Colonic mucosa (tissue), 4 donors: Measurements from ENCODE around the gene MAG. TPM values are rescaled to one million over a fixed set of nuclear protein-coding genes. Genes with fewer than 3 reads are reported as not detected.

Source experiments
- DNase-seq: peaks from one replicate; pipeline ENCODE4 v3.0.0-alpha.2; 2020
- H3K27ac ChIP-seq: fragments of 200-600 bp; one replicate; pipeline ENCODE4 v1.8.0; 2021
- H3K27me3 ChIP-seq: fragments of 200-600 bp; one replicate; pipeline ENCODE4 v1.8.0; 2021
- H3K36me3 ChIP-seq: fragments of 200-600 bp; one replicate; pipeline ENCODE4 v1.8.0; 2021
- H3K4me1 ChIP-seq: fragments of 200-600 bp; one replicate; pipeline ENCODE4 v1.8.0; 2021; ENCODE audit warnings: mild to moderate bottlenecking
- H3K4me3 ChIP-seq: fragments of 200-600 bp; one replicate; pipeline ENCODE4 v1.8.0; 2021
- H3K9ac ChIP-seq, 2 donors: one replicate each; pipeline ENCODE4 v1.7.0; 2013; ENCODE audit warnings: control low read depth in 2 of 2, low read depth in 2 of 2, low read length in 2 of 2
- H3K9me3 ChIP-seq: fragments of 200-600 bp; one replicate; pipeline ENCODE4 v1.8.0; 2021
- intact Hi-C: fragments of 100-400 bp; cut with DNase I; formaldehyde crosslinking; loops from one replicate; pipeline ENCODE4 v1.14.1; 2022
- total RNA-seq, 2 donors: library from RNA; stranded (reverse); fragmentation: NEBNext Ultra II Directional in 1 of 2; extraction: Animal tissue kit (Norgen Biotek cat#: 25700) in 1 of 2; gene quantifications; one replicate each; pipeline ENCODE4 v1.2.1, GENCODE V29; 2021
- TF ChIP-seq, protein P1 (sequence below): fragments of 200-600 bp; IDR thresholded peaks from one replicate; pipeline ENCODE4 v1.8.0; 2022; ENCODE audit warnings: antibody characterized with exemption, mild to moderate bottlenecking
- donor health status: healthy.
- donor health status: DM: no; HTN: no; CAD: no.
- donor health status: DM: no; HTN: no; CAD: no.

Gene MAG, protein sequence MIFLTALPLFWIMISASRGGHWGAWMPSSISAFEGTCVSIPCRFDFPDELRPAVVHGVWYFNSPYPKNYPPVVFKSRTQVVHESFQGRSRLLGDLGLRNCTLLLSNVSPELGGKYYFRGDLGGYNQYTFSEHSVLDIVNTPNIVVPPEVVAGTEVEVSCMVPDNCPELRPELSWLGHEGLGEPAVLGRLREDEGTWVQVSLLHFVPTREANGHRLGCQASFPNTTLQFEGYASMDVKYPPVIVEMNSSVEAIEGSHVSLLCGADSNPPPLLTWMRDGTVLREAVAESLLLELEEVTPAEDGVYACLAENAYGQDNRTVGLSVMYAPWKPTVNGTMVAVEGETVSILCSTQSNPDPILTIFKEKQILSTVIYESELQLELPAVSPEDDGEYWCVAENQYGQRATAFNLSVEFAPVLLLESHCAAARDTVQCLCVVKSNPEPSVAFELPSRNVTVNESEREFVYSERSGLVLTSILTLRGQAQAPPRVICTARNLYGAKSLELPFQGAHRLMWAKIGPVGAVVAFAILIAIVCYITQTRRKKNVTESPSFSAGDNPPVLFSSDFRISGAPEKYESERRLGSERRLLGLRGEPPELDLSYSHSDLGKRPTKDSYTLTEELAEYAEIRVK
- total RNA-seq = not detected

DNA sequence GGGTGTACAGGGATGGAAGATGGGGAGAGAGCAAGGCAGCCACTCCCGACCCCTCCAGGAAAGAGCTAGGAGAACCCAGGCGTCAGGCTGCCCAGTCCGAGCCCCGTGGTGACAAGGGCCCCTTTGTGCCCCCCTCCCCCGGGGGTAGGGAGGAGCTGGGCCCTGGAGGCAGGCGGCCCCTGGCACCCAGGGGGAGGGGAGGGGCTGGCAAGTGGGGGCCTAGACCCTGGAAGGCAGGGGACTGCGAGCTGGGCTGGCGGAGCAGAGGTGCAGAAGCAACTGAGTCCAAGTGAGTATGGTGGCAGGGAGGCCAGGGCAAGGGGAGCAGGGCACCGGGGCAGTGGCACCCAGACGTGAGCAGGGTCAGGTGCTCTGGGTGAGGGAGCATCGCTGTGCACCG lies at the start of gene MAG:
MAG (plus strand) TSS at position 246 of the 400 bp plus-strand sequence. CDS start 3,248 bp downstream, outside the sequence.
- TF ChIP-seq, protein P1, sequence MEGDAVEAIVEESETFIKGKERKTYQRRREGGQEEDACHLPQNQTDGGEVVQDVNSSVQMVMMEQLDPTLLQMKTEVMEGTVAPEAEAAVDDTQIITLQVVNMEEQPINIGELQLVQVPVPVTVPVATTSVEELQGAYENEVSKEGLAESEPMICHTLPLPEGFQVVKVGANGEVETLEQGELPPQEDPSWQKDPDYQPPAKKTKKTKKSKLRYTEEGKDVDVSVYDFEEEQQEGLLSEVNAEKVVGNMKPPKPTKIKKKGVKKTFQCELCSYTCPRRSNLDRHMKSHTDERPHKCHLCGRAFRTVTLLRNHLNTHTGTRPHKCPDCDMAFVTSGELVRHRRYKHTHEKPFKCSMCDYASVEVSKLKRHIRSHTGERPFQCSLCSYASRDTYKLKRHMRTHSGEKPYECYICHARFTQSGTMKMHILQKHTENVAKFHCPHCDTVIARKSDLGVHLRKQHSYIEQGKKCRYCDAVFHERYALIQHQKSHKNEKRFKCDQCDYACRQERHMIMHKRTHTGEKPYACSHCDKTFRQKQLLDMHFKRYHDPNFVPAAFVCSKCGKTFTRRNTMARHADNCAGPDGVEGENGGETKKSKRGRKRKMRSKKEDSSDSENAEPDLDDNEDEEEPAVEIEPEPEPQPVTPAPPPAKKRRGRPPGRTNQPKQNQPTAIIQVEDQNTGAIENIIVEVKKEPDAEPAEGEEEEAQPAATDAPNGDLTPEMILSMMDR = no peak
- no peaks in the 10 kb centered on the region for H3K27me3 ChIP-seq
- H3K9me3 ChIP-seq = no peaks in the 10 kb centered on the region
- no peak within 1 kb of the TSS for H3K27ac ChIP-seq
- no peaks in the 10 kb centered on the region for H3K4me1 ChIP-seq
- H3K4me3 ChIP-seq = no peak within 1 kb of the TSS
- H3K9ac ChIP-seq = no peak within 1 kb of the TSS
- intact Hi-C loops = no loop called here
- no peak for DNase-seq
- H3K36me3 ChIP-seq = no peaks in the 10 kb centered on the region

GRCh38 chr19:35246466-35247092 lies 45.4 kb upstream of the MAG start:
- intact Hi-C loops = no loop called here
- Histone ChIP-seq H3K27me3 (peaks cover 5% of the 10 kb centered on the region), H3K4me1 (no peaks in the 10 kb centered on the region), H3K4me3 (no peak overlapping the region), H3K36me3 (no peaks in the 10 kb centered on the region), H3K9me3 (no peaks in the 10 kb centered on the region), H3K27ac (no peak overlapping the region), H3K9ac (no peak overlapping the region)
- TF ChIP-seq, protein P1 = no peak
- DNase-seq = peak; percentile 5

DNA sequence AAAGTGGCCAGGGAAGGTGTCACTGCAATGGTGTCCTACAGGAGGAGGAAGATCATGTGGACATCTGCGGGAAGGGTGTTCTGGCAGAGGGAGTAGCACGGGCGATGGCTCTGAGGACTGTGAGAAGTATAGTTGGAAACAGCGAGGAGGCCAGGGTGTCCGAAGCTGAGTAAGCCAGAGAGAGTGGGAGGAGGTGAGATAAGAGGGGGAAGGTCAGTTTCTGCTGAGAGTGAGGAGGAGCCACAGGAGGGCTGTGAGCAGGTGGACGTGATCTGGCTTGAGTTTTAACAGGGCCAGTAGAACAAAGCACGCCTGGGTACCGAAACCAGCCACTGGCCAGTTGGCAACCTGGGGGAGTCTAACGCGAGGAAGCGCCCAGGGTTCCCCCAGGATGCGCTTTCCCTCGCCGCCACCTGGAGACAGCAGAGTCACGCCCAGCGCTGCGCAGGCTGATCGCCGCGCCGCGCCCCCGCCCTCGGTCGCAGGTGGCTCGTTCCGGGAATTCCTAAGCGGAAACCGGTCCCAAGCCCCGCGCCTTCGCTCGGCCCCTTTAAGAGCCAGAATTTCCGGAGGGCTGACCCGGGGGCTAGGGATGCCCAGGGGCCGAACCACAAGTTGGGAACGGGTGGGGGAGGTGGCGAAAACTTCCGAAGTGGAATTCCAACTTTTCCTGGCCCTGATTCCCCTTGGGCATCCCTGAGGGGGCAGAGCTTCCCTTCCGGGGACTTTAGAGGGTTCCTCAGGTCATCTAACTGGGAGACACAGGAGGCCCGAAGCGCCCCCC lies 44.2 kb upstream of the MAG start:
- peak overlapping the region; percentile 72 for H3K4me3 ChIP-seq
- peak overlapping the region; percentile 80 to 85 for H3K9ac ChIP-seq
- DNase-seq = peak; percentile 94
- H3K27me3 ChIP-seq = peaks cover 5% of the 10 kb centered on the region
- no peaks in the 10 kb centered on the region for H3K4me1 ChIP-seq
- intact Hi-C loops = no loop called here
- TF ChIP-seq, protein P1 = peak; percentile 41
- peak overlapping the region; percentile 90 for H3K27ac ChIP-seq
- no peaks in the 10 kb centered on the region for H3K9me3 ChIP-seq
- no peaks in the 10 kb centered on the region for H3K36me3 ChIP-seq

DNA sequence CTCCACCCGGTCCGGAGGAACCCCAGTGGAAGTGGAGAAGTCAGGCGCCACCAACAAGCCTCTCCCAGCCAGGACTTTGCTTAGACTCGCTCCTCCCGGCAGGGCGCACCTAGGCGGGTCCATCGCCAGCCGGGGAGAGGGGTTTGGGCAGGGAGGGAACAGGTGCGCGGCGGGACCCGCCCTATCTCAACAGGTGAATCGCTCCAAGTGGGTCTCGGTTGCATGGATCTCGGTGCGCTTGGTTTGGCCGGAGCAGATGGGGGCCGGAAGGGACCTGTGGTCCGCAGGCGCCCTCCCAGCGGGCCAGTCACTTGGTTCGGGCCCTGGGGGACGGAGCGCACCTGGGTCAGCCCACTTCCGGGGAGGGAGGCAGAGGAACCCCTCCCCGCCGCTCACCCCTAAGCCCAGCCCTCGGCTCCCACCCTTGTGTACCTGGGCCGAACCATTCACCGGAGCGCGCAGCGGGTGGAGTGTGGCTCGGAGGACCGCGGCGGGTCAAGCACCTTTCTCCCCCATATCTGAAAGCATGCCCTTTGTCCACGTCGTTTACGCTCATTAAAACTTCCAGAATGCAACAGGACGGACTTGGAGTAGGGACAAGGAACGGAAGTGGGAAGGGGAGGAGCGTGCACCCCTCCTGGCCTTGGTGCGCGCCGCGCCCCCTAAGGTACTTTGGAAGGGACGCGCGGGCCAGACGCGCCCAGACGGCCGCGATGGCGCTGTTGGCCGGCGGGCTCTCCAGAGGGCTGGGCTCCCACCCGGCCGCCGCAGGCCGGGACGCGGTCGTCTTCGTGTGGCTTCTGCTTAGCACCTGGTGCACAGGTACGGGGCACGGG lies 43.4 kb upstream of the MAG start, which contains the start of gene LSR:
LSR (plus strand) TSS at position 693 of the 836 bp plus-strand sequence; CDS start at position 714, 21 bp downstream.
- Histone ChIP-seq H3K4me3 (peak within 1 kb of the TSS; percentile 72), H3K4me1 (no peaks in the 10 kb centered on the region), H3K9me3 (no peaks in the 10 kb centered on the region), H3K36me3 (no peaks in the 10 kb centered on the region), H3K9ac (peak within 1 kb of the TSS; percentile 80 to 85), H3K27ac (peak within 1 kb of the TSS; percentile 90), H3K27me3 (peaks cover 5% of the 10 kb centered on the region)
- peak; percentile 92 for DNase-seq
- intact Hi-C loops = no loop called here
- TF ChIP-seq, protein P1 = no peak
